Measurements from ENCODE around the gene PLCD1. TPM values are rescaled to one million over a fixed set of nuclear protein-coding genes. Genes with fewer than 3 reads are reported as not detected.
"Not testable (repeated sequence)": the region's sequence is repeated elsewhere in the genome, so short reads cannot be mapped to it uniquely, and the experiment has no call there.

The PLCD1 gene
- 17.2 and 17.4 TPM in 2 replicates for total RNA-seq (2014; rRNA removed)
- 29.5 TPM for polyA plus RNA-seq (2012)

- peak; percentile 77 for DNase-seq (ENCODE audit: low read depth)
Measured at GRCh38 chr3:38029400-38030125, at the start of gene PLCD1. Gene PLCD1, minus strand, starts transcription at chr3:38029642. Its CDS starts 103 bp downstream, at chr3:38029539.

- DNase-seq (ENCODE audit: low read depth) = not testable (repeated sequence)
Measured at GRCh38 chr3:38077073-38077472, 47.6 kb upstream of the PLCD1 start.

GRCh38 chr3:38070013-38070412, 40.6 kb upstream of the PLCD1 start:
- no peak for DNase-seq (ENCODE audit: low read depth)

- no peak for DNase-seq (ENCODE audit: low read depth)
Measured at GRCh38 chr3:38067508-38068233, 38.2 kb upstream of the PLCD1 start.

- not testable (repeated sequence) for DNase-seq (ENCODE audit: low read depth)
Measured at GRCh38 chr3:38064453-38064852, 35.0 kb upstream of the PLCD1 start.

- DNase-seq (ENCODE audit: low read depth) = no peak
Measured at GRCh38 chr3:38062809-38063208, 33.4 kb upstream of the PLCD1 start.

GRCh38 chr3:38059591-38059990, 30.1 kb upstream of the PLCD1 start:
- no peak for DNase-seq (ENCODE audit: low read depth)

GRCh38 chr3:38059148-38059547, 29.7 kb upstream of the PLCD1 start:
- DNase-seq (ENCODE audit: low read depth) = no peak

- no peak for DNase-seq (ENCODE audit: low read depth)
Measured at GRCh38 chr3:38054499-38055001, 25.1 kb upstream of the PLCD1 start.

- DNase-seq (ENCODE audit: low read depth) = not testable (repeated sequence)
Measured at GRCh38 chr3:38053813-38054498, 24.5 kb upstream of the PLCD1 start.

GRCh38 chr3:38053286-38053685, 23.8 kb upstream of the PLCD1 start:
- not testable (repeated sequence) for DNase-seq (ENCODE audit: low read depth)

GRCh38 chr3:38051131-38051530, 21.7 kb upstream of the PLCD1 start:
- DNase-seq (ENCODE audit: low read depth) = no peak

- no peak for DNase-seq (ENCODE audit: low read depth)
Measured at GRCh38 chr3:38049358-38050126, 20.1 kb upstream of the PLCD1 start.

- DNase-seq (ENCODE audit: low read depth) = peak; percentile 52
Measured at GRCh38 chr3:38047896-38048295, 18.5 kb upstream of the PLCD1 start.

GRCh38 chr3:38046821-38047220, 17.4 kb upstream of the PLCD1 start:
- no peak for DNase-seq (ENCODE audit: low read depth)

GRCh38 chr3:38046027-38046426, 16.6 kb upstream of the PLCD1 start:
- no peak for DNase-seq (ENCODE audit: low read depth)

GRCh38 chr3:38043486-38043885, 14.0 kb upstream of the PLCD1 start:
- no peak for DNase-seq (ENCODE audit: low read depth)

- DNase-seq (ENCODE audit: low read depth) = no peak
Measured at GRCh38 chr3:38040401-38040800, 11.0 kb upstream of the PLCD1 start.

GRCh38 chr3:38039899-38040261, 10.4 kb upstream of the PLCD1 start:
- DNase-seq (ENCODE audit: low read depth) = peak; percentile 26

GRCh38 chr3:38039101-38039898, 9.9 kb upstream of the PLCD1 start, which contains the start of gene DLEC1:
Gene DLEC1, plus strand, starts transcription at chr3:38039208. Its CDS starts 18 bp downstream, at chr3:38039226.
- DNase-seq (ENCODE audit: low read depth) = no peak

Data from LHCN-M2 (cell line).